ENCODE measurements around the gene RDH5.

RDH5 gene

DNA sequence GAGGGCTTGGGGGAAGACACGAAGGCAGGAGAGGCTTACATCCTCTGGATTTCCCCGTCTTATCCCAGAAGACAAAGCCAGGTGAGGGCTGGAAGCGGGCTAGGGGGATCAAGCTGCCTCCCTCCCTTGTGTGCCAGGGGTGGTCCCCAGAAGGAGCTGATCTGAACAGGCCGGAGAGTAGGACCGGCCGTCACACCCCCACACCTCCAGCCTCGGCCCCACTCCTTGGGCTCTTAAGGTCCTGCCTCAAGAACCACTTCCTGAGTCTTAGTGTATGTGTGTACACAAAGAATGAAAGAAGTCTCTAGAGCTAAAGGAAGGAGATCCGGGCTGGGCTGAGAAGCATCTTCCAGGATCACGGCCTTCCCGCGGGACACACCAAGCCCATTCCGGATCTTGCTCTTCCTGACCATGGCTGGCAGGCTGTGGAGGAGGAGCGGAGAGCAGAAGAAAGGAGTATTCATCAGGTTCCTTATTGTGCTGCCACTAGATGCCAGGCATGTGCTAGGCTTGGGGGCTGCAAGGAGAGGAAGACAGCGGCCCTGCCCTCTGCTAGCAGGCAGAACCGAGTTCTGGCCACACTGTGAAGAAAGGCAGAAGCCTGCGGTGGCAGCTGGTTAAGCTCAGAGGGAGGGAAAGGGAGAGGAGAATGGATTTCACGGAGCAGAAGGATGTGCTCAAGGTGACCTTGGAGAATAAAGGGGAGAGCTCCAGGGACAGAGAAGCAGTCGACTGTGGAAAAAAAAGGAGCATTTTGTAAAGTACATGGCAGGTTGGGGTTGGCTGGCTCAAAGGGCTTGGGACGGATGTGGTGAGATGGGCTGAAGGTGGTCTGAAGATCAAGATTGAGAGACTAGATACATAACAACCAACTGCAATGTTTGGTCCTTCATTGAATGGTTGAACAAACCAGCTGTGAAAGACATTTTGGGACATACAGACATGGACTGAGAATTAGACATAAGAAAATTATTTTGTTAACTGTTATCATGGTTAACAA lies 9.9 kb downstream of the RDH5 start:
- DNase-seq: peak; percentile 43

DNA sequence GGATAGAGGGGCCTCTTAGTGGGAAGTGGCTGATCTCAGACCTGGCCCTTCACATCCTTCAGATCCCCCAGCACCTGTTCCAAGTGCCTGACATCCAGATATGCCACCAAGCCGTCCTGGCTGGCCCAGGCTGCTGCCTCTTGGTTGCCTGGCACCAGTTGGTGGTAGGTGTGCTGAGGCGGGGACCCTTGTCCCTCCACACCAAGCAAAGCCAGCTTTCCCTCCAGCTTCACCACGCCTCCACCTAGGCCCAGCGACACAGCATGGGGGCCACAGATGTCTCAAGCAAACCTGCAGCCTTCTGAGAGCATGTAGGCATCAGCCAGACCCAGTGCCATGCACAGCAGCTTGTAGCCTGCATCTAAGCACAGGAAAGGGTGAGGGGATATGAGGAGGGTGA lies 12.1 kb downstream of the RDH5 start:
- no peak for DNase-seq

DNA sequence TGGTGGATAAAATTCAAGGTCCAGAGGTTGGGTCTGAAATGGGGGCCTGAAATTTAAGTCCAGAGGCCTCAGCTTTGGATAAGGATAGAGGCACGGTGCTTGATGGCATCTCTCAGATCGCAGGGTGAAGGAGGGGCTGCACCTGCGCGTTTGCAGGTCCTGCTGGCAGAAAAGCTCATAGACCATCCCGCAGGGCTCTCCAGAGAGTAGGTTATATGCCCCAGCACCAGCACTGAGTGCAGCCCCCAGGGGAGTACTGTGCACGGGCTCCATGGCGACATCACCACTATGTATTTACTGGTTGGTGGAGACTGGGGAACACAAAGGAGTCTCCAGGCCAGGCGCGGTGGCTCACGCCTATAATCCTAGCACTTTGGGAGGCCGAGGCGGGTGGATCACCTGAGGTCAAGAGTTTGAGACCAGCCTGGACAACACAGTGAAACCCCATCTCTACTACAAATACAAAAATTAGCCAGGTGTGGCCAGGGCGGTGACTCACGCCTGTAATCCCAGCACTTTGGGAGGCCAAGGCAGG lies 12.9 kb downstream of the RDH5 start:
- DNase-seq: no peak

DNA sequence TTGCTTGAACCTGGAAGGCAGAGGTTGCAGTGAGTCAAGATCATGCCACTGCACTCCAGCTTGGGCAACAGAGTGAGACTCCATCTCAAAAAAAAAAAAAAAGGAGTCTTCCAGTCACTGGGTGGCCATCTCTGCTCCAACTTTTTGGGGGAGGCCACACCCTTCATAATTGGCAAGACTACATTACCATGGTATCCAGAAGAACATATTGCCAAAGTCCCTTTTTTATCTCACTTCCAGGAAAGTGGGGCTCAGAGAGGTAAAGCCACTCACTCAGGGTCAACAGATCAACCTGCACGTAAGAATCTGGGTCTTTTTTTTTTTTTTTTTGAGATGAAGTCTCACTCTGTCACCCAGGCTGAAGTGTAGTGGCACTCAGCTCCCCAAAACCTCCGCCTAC lies 13.7 kb downstream of the RDH5 start:
- no peak for DNase-seq

DNA sequence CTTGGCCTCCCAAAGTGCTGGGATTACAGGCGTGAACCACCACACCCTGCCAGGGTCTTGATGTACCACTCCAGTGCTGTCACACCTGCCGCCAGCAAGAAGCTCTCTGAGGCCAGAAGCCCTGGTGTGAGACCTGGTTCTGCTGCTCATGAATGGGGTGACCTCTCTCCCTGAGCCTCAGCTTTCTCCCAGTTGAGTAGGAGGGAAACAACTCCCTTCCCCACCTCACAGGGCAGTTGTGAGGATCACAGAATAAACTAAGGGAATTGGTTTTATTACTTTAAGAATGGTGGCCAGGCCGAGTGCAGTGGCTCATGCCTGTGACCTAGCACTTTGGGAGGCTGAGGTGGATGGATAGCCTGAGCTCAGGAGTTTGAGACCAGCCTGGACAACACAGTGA lies 14.4 kb downstream of the RDH5 start:
- DNase-seq: no peak

DNA sequence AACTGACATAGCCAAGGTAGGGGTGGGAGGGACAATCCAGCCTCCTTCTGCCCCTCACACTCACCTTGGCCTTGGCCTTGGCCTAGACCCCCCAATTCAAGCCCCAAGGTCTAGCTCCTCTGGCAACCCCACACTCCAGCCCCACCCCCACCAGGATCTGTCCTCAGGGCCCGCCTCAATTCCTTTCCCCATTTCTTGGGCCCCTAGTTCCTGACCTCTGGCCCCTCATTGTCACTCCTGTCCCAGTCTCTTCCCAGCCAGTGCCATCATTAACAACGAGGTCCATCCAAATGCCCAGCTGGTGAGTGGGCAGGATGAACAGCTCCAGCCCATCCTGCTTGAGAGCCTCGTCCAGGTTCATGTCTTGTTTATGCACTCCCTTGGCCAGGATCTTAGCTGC lies 15.9 kb downstream of the RDH5 start:
- no peak for DNase-seq

DNA sequence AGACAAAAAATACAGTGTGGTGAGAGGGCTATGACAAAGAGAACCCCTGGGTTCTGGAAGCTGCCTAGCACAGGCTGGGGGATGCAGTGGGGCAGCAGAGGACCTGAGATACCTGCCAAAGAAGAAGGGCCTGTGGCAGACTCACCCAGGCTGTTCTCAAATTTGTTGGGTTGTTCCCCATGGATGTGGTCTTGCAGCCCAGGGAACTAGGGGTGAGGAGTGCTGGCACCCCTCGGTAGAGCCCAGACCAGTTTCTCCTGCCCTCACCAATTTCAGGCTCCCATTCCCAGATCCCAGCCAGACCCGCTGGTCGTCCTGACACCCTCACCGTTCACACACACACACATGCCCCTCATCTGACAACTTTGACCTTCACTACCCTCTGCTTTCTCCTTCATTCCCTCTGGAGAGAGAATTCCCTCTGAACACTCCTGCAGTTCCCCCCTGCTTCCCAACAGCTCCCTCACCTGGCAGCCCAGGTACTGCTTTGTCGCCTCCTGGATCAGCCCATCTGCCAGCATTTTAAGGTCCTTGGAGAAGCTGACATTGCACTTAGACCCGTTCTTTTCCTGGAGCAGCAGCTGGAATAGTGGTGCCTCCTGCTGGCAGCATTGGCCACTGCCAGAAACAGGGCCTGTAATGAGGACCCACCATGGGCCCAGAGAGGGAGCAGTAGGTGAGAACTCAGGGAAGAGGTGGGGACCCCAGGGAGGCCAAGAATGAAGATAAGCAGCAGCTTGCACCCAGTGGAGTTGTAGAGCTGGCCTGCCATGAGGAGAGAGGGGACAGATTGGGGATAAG lies 16.8 kb downstream of the RDH5 start:
- peak; percentile 76 for DNase-seq

DNA sequence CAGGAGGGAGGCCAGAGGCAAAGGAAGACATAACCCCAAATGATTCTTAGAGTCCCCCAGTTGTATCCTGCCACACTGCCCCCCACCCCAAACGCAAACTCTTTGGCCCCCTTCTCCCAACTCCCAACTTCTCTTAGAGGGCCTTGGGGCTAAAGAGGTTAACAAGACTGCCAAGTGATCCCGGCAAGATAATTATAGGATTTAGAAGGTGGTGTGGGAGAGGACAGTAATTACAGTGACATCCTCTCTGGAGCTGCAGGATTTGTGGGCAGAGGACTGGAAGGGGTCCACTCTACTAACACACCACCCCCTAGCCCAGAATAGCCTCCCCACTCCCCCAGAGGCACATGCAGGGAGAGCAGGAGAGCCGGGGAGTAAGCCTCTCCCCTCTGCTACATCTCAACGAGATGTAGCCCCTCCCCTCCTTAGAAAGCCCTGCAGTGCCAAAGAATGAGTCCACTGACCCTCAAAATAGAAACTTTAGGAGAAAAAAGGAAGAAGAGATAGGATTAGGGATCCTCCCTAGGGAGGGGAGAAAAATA lies 17.5 kb downstream of the RDH5 start:
- no peak for DNase-seq

DNA sequence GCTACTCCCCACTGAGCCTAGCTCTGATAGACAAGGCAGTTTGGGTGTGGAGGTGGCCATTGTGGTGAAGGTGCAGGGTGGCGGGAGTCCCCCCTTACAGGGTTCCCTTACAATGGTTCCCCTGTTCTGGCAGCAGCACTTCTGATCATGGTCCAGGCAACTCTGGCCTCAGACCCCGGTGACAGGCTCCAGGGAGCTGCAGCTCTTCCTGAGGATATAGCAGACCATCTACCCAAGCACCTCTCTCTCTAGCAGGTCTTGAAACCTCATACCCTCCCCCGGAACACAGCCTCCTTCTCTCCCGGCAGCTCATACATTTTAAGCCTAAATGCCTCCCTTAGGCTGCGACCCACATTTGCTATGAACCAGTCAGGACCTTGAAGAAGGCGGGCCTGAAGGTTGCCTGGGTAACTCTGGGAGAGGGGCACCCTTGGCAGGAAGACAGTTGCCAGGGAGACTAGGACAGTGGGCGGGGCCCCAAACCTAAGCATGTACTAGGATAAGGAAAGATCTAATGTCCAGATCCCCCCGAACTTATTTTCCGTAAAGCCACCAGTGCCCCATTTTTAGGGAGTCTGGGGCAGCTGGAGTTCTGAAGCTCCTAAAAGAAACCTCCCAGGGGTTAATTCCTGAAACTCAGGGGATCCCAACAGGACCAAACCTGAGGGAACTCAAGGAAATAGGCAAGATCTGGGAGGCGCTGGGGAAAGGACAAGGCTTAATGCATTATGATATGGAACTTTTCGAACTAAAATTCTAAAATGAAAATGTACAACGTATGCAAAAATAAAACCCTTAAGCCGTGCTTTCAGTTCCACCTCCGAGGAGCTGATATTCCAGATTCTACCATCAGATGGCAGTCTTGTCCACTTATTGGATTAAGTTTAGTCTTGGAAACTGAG lies 18.2 kb downstream of the RDH5 start:
- peak; percentile 86 for DNase-seq

DNA sequence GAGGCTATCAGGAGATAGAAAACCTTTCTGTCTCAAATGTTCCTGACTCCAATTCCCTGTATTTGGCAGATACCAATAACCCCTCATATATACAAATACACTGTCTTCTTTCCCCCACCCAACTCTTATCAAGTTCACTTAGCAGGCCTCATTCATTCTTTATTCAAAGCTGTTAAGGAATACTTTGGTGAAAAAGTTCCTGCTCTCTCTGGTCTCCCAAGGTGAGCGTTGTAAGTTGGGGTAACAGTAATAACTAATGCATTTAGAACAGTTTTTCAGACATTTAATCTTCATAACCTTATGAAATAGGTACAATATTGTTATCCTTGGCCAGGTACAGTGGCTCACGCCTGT lies 18.8 kb downstream of the RDH5 start:
- no peak for DNase-seq

DNA sequence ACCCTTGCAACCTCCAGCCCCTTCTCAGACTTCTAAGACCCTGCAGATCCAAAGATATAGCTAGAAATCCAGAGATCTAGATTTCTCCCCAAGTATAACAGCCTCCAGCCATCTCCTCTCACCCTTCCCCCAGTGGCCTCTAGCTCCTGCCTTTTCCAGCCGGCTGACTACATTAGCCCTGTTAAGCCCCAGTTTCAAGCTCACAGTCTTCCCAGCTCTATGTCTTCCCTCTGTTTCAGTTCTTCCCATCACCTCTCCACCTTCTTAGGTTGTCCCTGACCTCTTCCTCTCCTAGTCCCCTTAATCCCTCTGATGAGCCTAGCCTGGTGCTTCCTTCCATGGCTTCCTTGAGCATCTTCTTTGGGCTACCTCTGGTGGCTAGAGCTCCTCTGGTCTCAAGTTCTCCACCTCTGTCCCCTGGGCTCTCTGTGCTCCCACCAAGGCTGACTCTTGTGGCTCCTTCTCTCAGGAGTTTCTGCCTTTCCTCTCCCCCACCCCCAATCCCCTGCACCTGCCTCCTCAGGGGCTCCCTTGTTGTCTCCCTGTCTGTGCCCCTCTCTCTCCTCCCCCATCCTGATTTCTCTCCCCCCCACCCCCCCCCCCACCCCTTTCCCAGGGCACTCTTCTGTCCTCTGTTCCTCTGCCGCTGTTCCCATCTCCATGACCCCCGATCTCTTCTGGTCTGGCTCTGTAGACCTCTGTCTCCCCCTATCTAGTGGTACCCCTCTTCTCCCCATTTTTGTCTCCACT lies 21.9 kb downstream of the RDH5 start:
- no peak for DNase-seq

DNA sequence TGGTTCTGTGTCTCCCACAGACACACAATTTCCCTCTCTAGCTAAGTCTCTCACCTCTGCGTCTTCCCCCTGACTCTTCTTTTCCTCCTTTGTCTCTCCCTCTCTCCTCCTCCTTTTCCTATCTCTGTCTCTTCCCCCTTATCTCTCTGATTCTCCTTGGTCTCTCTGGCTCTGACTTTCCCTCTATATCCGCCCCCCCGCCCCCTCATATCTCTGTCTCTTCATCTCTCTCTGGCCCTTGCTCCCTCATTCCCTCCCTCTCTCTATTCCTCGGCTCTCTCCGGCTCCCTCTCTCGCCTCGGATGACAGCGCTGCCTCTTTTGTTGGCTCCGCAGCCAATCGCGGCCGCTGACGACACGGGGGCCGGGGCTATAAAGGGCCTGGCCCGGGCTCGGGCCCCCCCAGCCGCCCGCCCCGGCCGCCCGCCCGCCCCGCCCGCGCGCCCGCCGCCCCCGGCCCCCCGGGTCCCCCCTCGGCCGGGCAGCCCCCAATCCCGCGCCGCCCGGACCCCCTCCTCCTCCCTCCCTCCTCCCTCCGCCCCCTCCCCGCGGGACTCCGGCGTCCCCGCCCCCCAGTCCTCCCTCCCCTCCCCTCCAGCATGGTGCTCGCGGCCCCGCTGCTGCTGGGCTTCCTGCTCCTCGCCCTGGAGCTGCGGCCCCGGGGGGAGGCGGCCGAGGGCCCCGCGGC lies 22.7 kb downstream of the RDH5 start, which contains the start of gene GDF11:
TSS of gene GDF11 (plus strand) at position 404 of the 687 bp plus-strand sequence. CDS start at position 599, 195 bp downstream.
- DNase-seq: peak; percentile 82

DNA sequence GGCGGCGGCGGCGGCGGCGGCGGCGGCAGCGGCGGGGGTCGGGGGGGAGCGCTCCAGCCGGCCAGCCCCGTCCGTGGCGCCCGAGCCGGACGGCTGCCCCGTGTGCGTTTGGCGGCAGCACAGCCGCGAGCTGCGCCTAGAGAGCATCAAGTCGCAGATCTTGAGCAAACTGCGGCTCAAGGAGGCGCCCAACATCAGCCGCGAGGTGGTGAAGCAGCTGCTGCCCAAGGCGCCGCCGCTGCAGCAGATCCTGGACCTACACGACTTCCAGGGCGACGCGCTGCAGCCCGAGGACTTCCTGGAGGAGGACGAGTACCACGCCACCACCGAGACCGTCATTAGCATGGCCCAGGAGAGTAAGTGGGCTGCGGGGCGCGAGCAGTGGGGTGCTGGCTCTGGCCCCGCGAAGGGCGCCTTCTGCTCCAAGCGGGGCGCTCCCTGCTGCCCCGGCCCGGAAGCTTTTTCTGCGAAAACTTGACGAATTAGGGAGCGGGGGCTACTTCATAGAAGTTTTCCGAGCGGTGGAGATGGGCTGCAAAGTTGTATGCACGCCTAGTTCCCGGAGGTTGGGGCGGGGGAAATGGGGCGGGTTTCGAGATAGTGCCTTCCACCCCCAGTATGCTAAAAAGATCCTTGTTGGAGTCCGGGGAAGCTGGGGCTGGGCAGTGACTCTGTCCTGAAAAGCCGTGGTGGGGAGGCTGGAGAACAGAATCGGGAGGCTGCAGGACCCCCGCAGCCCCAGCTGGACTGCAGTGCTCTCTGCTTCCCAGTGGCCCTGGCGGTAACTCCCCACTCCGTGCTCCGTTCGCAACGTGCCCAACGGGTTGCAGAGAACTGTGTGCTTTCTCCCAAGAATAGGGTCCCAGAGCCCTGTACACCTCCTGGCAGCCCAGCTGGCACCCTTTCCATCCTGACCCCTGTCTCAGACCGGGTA lies 23.5 kb downstream of the RDH5 start:
- peak; percentile 64 for DNase-seq

DNA sequence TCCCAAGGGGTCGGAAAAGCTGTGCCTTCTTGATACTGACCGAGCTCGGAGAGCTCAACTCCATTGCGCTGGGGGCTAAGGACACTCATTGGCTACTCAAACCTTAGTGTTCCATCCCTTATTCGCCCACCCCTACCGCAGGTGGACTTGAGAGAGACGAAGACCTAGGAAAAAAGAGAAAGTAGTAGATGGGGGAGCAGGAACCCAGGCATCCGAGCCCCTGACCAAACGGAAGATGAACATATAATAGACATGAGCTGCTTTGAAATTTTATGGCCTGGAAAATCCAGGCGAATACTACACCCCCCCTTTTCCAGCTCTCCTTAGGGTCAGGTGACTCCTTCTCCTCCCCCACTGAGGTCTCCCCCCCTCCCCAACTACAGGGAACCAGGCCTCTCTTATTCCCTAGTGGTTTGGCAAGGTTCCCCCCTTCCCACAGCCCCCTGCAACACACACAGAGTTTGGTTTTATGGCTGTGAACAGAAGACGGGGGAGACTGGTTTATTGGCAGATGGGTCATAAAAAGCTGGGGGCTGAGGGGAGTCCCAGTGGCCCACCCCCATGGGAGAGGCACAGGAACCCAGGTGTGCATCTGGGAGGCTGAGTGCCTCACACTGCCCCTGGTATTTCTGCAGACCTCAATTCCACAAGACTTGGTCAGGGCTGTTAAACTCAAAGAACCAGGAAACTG lies 24.3 kb downstream of the RDH5 start:
- no peak for DNase-seq

DNA sequence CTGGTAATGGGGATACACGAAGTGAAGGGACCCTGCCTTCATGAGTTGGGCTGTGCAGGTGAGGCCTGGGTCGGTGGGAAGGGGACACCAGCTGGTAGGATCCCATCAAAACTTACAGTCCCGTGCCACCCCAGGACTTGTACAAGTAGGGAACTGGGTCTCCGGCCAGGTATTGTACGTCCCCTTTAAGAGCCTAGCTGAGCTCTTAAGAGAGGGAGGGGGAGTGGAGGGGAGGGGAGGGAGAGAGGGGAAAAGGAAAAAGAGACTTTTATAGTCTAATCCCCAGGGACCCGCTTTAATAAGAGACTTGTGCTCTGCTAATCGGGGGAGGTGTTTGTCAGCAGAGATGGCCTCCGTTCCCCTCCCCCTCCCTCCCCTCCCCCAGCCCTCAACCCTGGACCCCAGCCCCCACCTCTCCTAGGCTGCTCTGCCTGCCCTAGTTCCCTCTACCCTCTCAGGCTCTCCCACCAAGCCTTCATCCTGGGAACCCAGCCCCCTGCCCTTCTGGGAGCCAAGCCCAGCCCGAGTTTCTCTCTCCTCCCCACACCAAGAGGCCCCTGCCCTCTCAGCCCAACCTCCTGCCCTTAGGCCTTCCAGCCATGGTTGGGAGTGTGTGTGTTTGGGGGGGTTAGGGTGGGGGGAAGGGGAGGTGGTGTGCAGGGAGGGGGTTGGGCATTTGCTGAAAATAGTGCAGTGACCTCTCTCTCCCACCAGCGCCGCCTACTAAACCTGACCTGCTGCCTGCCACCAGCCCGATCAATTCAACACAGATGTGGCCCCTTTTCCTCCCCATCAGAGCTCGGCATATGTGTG lies 25.4 kb downstream of the RDH5 start:
- DNase-seq: no peak

DNA sequence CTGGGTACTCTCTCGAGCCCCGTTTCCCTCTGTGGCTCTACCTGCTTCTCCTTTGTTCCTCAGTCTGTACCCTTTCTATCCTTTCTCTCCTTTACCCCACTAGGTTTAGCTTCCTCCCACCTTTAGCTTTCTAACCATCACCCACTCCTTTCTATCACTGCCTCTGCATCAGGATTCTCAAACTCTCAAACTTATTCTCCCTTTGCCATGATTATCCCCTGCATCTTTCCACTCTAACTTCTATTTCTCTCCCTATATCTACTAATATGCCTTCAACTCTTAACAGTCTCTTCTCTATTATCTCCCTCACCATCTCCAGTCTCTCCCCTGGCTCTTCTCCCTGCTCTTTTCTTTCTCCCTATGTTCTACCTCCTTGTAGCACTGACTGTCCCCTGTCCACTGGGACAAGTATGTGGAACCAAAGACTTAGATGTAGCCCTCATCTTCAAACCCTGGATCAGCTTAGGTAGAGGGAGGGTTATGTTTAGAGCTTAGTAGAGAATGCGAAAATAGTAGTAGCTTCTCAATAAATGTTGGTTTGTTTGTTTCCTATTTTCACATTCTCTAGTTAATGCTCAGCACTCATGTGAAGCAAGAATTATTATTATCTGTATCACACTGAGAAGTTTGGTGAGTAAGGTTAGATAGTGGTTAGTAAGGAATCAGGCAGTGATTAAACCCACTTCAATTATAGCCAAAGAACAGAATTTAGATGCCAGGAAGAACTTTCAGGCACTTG lies 26.1 kb downstream of the RDH5 start:
- no peak for DNase-seq

DNA sequence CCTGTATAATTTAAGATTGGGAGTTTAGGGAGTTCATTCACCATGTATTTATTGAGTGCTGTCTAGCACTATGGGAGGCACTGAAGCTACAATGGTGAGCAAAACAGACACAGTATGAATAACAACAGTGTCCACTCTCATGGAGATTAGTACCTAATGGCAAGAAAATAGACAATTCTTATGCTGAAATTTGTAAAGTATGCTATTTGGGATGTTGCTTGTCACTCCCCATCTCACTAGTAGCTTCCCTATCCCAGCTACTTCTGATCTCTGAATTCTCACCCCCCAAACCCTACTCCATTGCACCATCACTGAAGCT lies 26.7 kb downstream of the RDH5 start:
- no peak for DNase-seq

Measured in activated CD4-positive, alpha-beta T cell treated with anti-CD3 and anti-CD28 coated beads for 48 hours (primary cell).